Mesothelial cell of epicardium (in vitro differentiated cells): ENCODE results near the gene TMEM132C. TPM values are rescaled to one million over a fixed set of nuclear protein-coding genes. Genes with fewer than 3 reads are reported as not detected.

Source experiments
- DNase-seq, 2 experiments: peaks; one replicate each; pipeline ENCODE4 v3.0.0; 2021; ENCODE audit warnings: low spot score in 2 of 2; ENCODE audit not compliant: unreplicated experiment in 2 of 2
- H3K27ac Mint-ChIP-seq: 2 replicates; pipeline ENCODE4 v1.8.0; 2021; ENCODE audit warnings: mixed read lengths
- H3K27me3 Mint-ChIP-seq: 2 replicates; pipeline ENCODE4 v1.8.0; 2021; ENCODE audit warnings: low read depth, mixed read lengths
- H3K36me3 Mint-ChIP-seq: 2 replicates; pipeline ENCODE4 v1.8.0; 2021; ENCODE audit warnings: mixed read lengths
- H3K4me1 Mint-ChIP-seq: 2 replicates; pipeline ENCODE4 v1.8.0; 2021; ENCODE audit warnings: mixed read lengths
- H3K4me3 Mint-ChIP-seq: 2 replicates; pipeline ENCODE4 v1.8.0; 2021; ENCODE audit warnings: mild to moderate bottlenecking, moderate library complexity, mixed read lengths
- H3K9me3 Mint-ChIP-seq: 2 replicates; pipeline ENCODE4 v1.8.0; 2021; ENCODE audit warnings: mixed read lengths
- CTCF ChIP-seq: fragments of 200-600 bp; sonication (generic); IDR thresholded peaks from one replicate; pipeline ENCODE4 v1.5.0; 2021; ENCODE audit warnings: antibody characterized with exemption; ENCODE audit not compliant: unreplicated experiment
- total RNA-seq: library from RNA; stranded (reverse); gene quantifications from 3 replicates; pipeline ENCODE4 v1.2.1, GENCODE V29; 2021

TMEM132C gene
- total RNA-seq, 1 donor from 2014 or later, result 25.5 TPM

- no peak overlapping the region for H3K4me3 Mint-ChIP-seq
- no peaks in the 10 kb centered on the region for H3K4me1 Mint-ChIP-seq
- DNase-seq, result no peak
- TF ChIP-seq CTCF, result no peak
- no peaks in the 10 kb centered on the region for H3K9me3 Mint-ChIP-seq
- H3K27ac Mint-ChIP-seq, result no peak overlapping the region
- peaks cover 26% of the 10 kb centered on the region for H3K27me3 Mint-ChIP-seq
- H3K36me3 Mint-ChIP-seq, result no peaks in the 10 kb centered on the region
These were observed 479.1 kb downstream of the TMEM132C start for GRCh38 chr12:128745772-128746689.

GRCh38 chr12:128747441-128747840 lies 480.5 kb downstream of the TMEM132C start:
- DNase-seq, result no peak
- H3K27ac Mint-ChIP-seq, result no peak overlapping the region
- TF ChIP-seq CTCF, result no peak
- no peaks in the 10 kb centered on the region for H3K36me3 Mint-ChIP-seq
- H3K4me1 Mint-ChIP-seq, result no peaks in the 10 kb centered on the region
- peaks cover 24% of the 10 kb centered on the region for H3K27me3 Mint-ChIP-seq
- H3K4me3 Mint-ChIP-seq, result no peak overlapping the region
- H3K9me3 Mint-ChIP-seq, result no peaks in the 10 kb centered on the region

GRCh38 chr12:128752386-128752785 lies 485.4 kb downstream of the TMEM132C start:
- TF ChIP-seq CTCF, result no peak
- DNase-seq, result no peak
- Mint-ChIP-seq H3K4me3 (no peak overlapping the region), H3K27me3 (peaks cover 13% of the 10 kb centered on the region), H3K9me3 (no peaks in the 10 kb centered on the region), H3K4me1 (no peaks in the 10 kb centered on the region), H3K27ac (no peak overlapping the region), H3K36me3 (no peaks in the 10 kb centered on the region)

- Mint-ChIP-seq H3K36me3 (no peaks in the 10 kb centered on the region), H3K27ac (no peak overlapping the region), H3K27me3 (peaks cover 16% of the 10 kb centered on the region), H3K4me1 (no peaks in the 10 kb centered on the region), H3K9me3 (no peaks in the 10 kb centered on the region), H3K4me3 (no peak overlapping the region)
- no peak for TF ChIP-seq CTCF
- no peak for DNase-seq
These were observed 486.5 kb downstream of the TMEM132C start for GRCh38 chr12:128753438-128753837.

- Mint-ChIP-seq H3K36me3 (no peaks in the 10 kb centered on the region), H3K9me3 (no peaks in the 10 kb centered on the region), H3K4me3 (no peak overlapping the region), H3K27ac (no peak overlapping the region), H3K27me3 (peaks cover 15% of the 10 kb centered on the region), H3K4me1 (no peaks in the 10 kb centered on the region)
- no peak for DNase-seq
- no peak for TF ChIP-seq CTCF
These were observed 487.3 kb downstream of the TMEM132C start for GRCh38 chr12:128754275-128754674.
